AG04450 (cell line): ENCODE data around the gene FAM107B. TPM values are rescaled to one million over a fixed set of nuclear protein-coding genes. Genes with fewer than 3 reads are reported as not detected.
A peak's percentile ranks its signal among the peaks of the same experiment; 100 is the strongest.

Experiments used
- CTCF ChIA-PET: fragments of 300-600, 350-600 bp; formaldehyde crosslinking; extraction: SDS; loops from one replicate; lab custom pipeline; 2022; ENCODE audit warnings: antibody characterized with exemption, inconsistent platforms; lab: Charles Lee
- POLR2A ChIA-PET: fragments of 350-600 bp; formaldehyde crosslinking; extraction: SDS; loops from one replicate; lab custom pipeline; 2021; ENCODE audit warnings: antibody characterized with exemption, inconsistent platforms; lab: Yijun Ruan, JAX
- DNase-seq: peaks from one replicate; pipeline ENCODE4 v3.0.0-alpha.2; 2011; ENCODE audit warnings: low read depth, low spot score
- H3K27ac ChIP-seq: one replicate; pipeline ENCODE4 v1.5.1; 2012; ENCODE audit warnings: low read depth, low read length, control low read depth
- H3K27me3 ChIP-seq: one replicate; pipeline ENCODE4 v1.6.0; 2012; ENCODE audit warnings: low read length; ENCODE audit not compliant: control insufficient read depth, insufficient read depth
- H3K4me3 ChIP-seq: 2 replicates; pipeline ENCODE4 v1.5.1; 2011; ENCODE audit warnings: mild to moderate bottlenecking, low read depth, low read length, control low read depth
- H3K9me3 ChIP-seq: 2 replicates; pipeline ENCODE4 v1.5.1; 2012; ENCODE audit warnings: low read length; ENCODE audit not compliant: control insufficient read depth, insufficient read depth
- CTCF ChIP-seq: IDR thresholded peaks from 2 replicates; pipeline ENCODE4 v1.5.1; 2011; ENCODE audit warnings: low read depth, low read length, control low read depth, inconsistent platforms
- polyA plus RNA-seq: library from polyadenylated mRNA; depleted of rRNA; stranded (reverse); fragments of >200 nt; gene quantifications from 2 replicates; pipeline ENCODE4 v1.2.3, GENCODE V29; 2011

FAM107B gene
- polyA plus RNA-seq, 1 experiment, result 41.4 TPM

- no peak for TF ChIP-seq CTCF
- peak overlapping the region; percentile 34; the same call in 1 of the 2 replicates for H3K4me3 ChIP-seq
- DNase-seq, result peak; percentile 50
- no peaks in the 10 kb centered on the region for H3K27me3 ChIP-seq
- ChIA-PET CTCF (interaction anchor here (0.6 to 3.1 kb wide), 5 partner anchors 9 to 291 kb away, joined by 3 to 16 read pairs (median 4); no protein-coding TSS in a partner anchor), POLR2A (interaction anchor here (0.5 to 2.7 kb wide), 7 partner anchors 39 to 475 kb away, joined by 3 to 27 read pairs (median 7); partner anchors contain the start of genes CDNF, HSPA14 and MSANTD7)
- peaks cover 11% of the 10 kb centered on the region for H3K9me3 ChIP-seq
- H3K27ac ChIP-seq, result peak overlapping the region; percentile 87
Observed at GRCh38 chr10:14487488-14487883, 287.2 kb downstream of the FAM107B start.

DNA sequence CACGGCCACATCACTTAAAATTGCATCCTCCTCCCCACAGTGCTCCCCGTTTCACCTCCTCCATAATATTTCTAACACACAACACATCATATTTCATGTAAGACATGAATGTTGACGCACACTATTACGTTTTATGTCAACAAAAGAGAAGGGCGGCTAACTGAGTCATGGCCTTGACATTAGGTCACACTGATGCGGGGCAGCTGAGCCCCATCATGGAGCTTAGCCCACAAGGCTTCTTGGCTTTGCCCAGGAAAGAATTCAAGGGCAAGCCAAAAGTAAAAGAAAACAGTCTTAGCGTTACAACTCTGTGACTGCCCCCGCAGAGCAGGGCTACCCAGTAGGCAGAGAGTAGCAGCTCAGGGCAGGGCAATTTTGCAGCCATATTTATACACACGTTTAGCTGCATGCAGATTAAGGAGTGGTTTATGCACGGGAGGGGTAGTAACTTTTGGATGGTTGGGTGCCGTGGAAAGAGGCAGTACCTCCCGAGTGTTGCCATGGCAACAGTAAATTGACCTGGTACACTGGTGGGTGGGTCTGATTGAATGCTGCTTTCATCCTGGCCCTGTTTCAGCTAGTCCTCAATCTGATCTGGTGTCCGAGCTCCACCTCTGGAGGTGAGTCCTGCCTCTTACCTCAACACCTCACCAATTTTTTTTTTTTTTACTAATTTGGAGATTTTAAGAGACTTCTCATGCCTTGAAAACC is 287.8 kb downstream of the FAM107B start:
- POLR2A ChIA-PET, result interaction anchor here (0.5 to 2.7 kb wide), 10 partner anchors 8 to 475 kb away, joined by 3 to 27 read pairs (median 4); partner anchors contain the start of genes CDNF, HSPA14 and MSANTD7
- peak; percentile 80 for DNase-seq
- Histone ChIP-seq H3K9me3 (peaks cover 7% of the 10 kb centered on the region), H3K4me3 (peak overlapping the region; percentile 34), H3K27me3 (no peaks in the 10 kb centered on the region), H3K27ac (peak overlapping the region; percentile 87)
- TF ChIP-seq CTCF, result no peak
- CTCF ChIA-PET, result interaction anchor here (0.6 to 3.1 kb wide), 5 partner anchors 8 to 290 kb away, joined by 3 to 16 read pairs (median 4); no protein-coding TSS in a partner anchor

DNA sequence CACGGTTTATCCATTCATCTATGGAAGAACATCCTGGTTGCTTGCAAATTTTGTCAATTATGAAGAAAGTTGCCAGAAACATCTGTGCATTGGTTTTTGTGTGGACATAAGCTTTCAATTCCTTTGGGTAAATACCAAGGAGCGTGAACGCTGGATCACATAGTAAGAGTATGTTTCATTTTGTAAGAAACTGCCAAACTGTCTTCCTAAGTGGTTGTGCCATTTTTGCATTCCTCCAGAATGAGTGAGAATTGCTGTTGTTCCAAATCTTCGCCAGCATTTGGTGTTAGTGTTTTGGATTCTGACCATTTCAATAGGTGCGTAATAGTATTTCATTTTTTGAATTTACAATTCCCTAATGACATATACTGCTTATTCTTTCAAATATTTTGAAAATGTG is 288.7 kb downstream of the FAM107B start:
- DNase-seq, result no peak
- CTCF ChIA-PET, result interaction anchor here (0.7 to 3.1 kb wide), 2 partner anchors 13 to 290 kb away, joined by 3 to 13 read pairs; no protein-coding TSS in a partner anchor
- POLR2A ChIA-PET, result interaction anchor here (1.0 to 2.7 kb wide), 4 partner anchors 81 to 300 kb away, joined by 3 to 27 read pairs (median 12); no protein-coding TSS in a partner anchor
- Histone ChIP-seq H3K4me3 (no peak overlapping the region), H3K27ac (no peak overlapping the region), H3K27me3 (no peaks in the 10 kb centered on the region), H3K9me3 (0 out of 2 replicates have a peak, but pooled peaks cover 6% of the 10 kb centered on the region)
- TF ChIP-seq CTCF, result no peak

- no peak for TF ChIP-seq CTCF
- H3K9me3 ChIP-seq, result 0 out of 2 replicates have a peak, but pooled peaks cover 6% of the 10 kb centered on the region
- H3K27ac ChIP-seq, result no peak overlapping the region
- CTCF ChIA-PET, result no interaction called here
- DNase-seq, result no peak
- no peak overlapping the region for H3K4me3 ChIP-seq
- POLR2A ChIA-PET, result no interaction called here
- H3K27me3 ChIP-seq, result no peaks in the 10 kb centered on the region
Observed at GRCh38 chr10:14483417-14483816, 291.3 kb downstream of the FAM107B start.

DNA sequence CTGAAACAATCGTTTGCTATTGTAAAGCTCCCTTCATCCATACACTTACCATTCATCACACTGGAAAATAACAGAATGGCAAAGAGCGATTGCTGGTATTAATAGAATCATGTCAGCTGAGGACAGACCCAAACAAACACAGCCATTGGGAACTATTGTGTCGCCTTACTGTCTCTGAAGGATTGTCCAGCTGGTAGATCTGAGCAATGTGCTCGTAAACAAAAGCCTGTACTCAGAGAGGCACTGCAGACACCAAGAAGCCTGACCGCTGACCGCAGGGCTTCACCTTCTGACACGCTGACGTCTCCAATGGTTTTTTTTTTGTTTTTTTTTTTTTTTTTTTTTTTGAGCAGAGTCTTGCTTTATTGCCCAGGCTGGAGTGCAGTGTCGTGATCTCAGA is 292.9 kb downstream of the FAM107B start:
- no peaks in the 10 kb centered on the region for H3K27me3 ChIP-seq
- no peak overlapping the region for H3K27ac ChIP-seq
- no peak for TF ChIP-seq CTCF
- CTCF ChIA-PET, result no interaction called here
- H3K9me3 ChIP-seq, result 0 out of 2 replicates have a peak, but pooled peaks cover 6% of the 10 kb centered on the region
- no peak for DNase-seq
- POLR2A ChIA-PET, result interaction anchor here (1.0 kb wide), 1 partner anchor 296 kb away, joined by 3 read pairs; no protein-coding TSS in a partner anchor
- H3K4me3 ChIP-seq, result no peak overlapping the region
